Measurements from ENCODE around the gene RELA. TPM values are rescaled to one million over a fixed set of nuclear protein-coding genes. Genes with fewer than 3 reads are reported as not detected.

RELA gene
- total RNA-seq, 1 donor from 2014 or later = 64.8 TPM

- H3K9me3 Mint-ChIP-seq = no peaks in the 10 kb centered on the region
- DNase-seq (ENCODE audit: extremely low spot score, unreplicated experiment) = no peak
- H3K27me3 Mint-ChIP-seq = no peaks in the 10 kb centered on the region
- H3K4me3 Mint-ChIP-seq = peak overlapping the region; percentile 86
- H3K36me3 Mint-ChIP-seq = peaks cover 12% of the 10 kb centered on the region
- TF ChIP-seq CTCF (conservative IDR thresholded peaks at IDR 0.05) = no peak
- peak overlapping the region; percentile 99 for H3K27ac Mint-ChIP-seq
- H3K4me1 Mint-ChIP-seq (ENCODE audit: unreplicated experiment) = peaks cover 23% of the 10 kb centered on the region
Measured at GRCh38 chr11:65651589-65652510, 10.9 kb downstream of the RELA start.

GRCh38 chr11:65651339-65651588 is 11.5 kb downstream of the RELA start:
- Mint-ChIP-seq H3K4me3 (peak overlapping the region; percentile 86), H3K27ac (peak overlapping the region; percentile 99), H3K4me1 (ENCODE audit: unreplicated experiment) (peaks cover 23% of the 10 kb centered on the region), H3K9me3 (no peaks in the 10 kb centered on the region), H3K27me3 (no peaks in the 10 kb centered on the region), H3K36me3 (peaks cover 9% of the 10 kb centered on the region)
- TF ChIP-seq CTCF (conservative IDR thresholded peaks at IDR 0.05) = no peak
- no peak for DNase-seq (ENCODE audit: extremely low spot score, unreplicated experiment)

- H3K27me3 Mint-ChIP-seq = no peaks in the 10 kb centered on the region
- H3K36me3 Mint-ChIP-seq = peaks cover 7% of the 10 kb centered on the region
- H3K9me3 Mint-ChIP-seq = no peaks in the 10 kb centered on the region
- peaks cover 23% of the 10 kb centered on the region for H3K4me1 Mint-ChIP-seq (ENCODE audit: unreplicated experiment)
- H3K4me3 Mint-ChIP-seq = peak overlapping the region; percentile 86
- TF ChIP-seq CTCF (conservative IDR thresholded peaks at IDR 0.05) = no peak
- DNase-seq (ENCODE audit: extremely low spot score, unreplicated experiment) = no peak
- H3K27ac Mint-ChIP-seq = peak overlapping the region; percentile 99
Measured at GRCh38 chr11:65650547-65651338, 12.0 kb downstream of the RELA start.

- no peak for DNase-seq (ENCODE audit: extremely low spot score, unreplicated experiment)
- Mint-ChIP-seq H3K27me3 (no peaks in the 10 kb centered on the region), H3K9me3 (no peaks in the 10 kb centered on the region), H3K27ac (peak overlapping the region; percentile 99), H3K36me3 (peaks cover 4% of the 10 kb centered on the region), H3K4me3 (no peak overlapping the region), H3K4me1 (ENCODE audit: unreplicated experiment) (peaks cover 23% of the 10 kb centered on the region)
- no peak for TF ChIP-seq CTCF (conservative IDR thresholded peaks at IDR 0.05)
Measured at GRCh38 chr11:65649656-65650546, 12.8 kb downstream of the RELA start.

GRCh38 chr11:65648997-65649493 is 13.7 kb downstream of the RELA start:
- no peak for TF ChIP-seq CTCF (conservative IDR thresholded peaks at IDR 0.05)
- H3K27ac Mint-ChIP-seq = peak overlapping the region; percentile 24
- H3K36me3 Mint-ChIP-seq = peaks cover 3% of the 10 kb centered on the region
- H3K4me1 Mint-ChIP-seq (ENCODE audit: unreplicated experiment) = peaks cover 23% of the 10 kb centered on the region
- DNase-seq (ENCODE audit: extremely low spot score, unreplicated experiment) = no peak
- H3K4me3 Mint-ChIP-seq = no peak overlapping the region
- no peaks in the 10 kb centered on the region for H3K27me3 Mint-ChIP-seq
- H3K9me3 Mint-ChIP-seq = no peaks in the 10 kb centered on the region

Data from type B pancreatic cell (in vitro differentiated cells).